GM18909 (cell line): ENCODE data around the gene CCDC71L.

Source experiments
- ATAC-seq: cut with Tn5 transposase; IDR thresholded peaks from one replicate; pipeline ENCODE4 v1.9.1; 2021; ENCODE audit warnings: mild to moderate bottlenecking; ENCODE audit not compliant: unreplicated experiment, poor library complexity

CCDC71L gene

GRCh38 chr7:106630648-106631047 lies 30.3 kb downstream of the CCDC71L start:
- ATAC-seq, result no peak

- no peak for ATAC-seq
Observed at GRCh38 chr7:106629516-106629915, 31.4 kb downstream of the CCDC71L start.

DNA sequence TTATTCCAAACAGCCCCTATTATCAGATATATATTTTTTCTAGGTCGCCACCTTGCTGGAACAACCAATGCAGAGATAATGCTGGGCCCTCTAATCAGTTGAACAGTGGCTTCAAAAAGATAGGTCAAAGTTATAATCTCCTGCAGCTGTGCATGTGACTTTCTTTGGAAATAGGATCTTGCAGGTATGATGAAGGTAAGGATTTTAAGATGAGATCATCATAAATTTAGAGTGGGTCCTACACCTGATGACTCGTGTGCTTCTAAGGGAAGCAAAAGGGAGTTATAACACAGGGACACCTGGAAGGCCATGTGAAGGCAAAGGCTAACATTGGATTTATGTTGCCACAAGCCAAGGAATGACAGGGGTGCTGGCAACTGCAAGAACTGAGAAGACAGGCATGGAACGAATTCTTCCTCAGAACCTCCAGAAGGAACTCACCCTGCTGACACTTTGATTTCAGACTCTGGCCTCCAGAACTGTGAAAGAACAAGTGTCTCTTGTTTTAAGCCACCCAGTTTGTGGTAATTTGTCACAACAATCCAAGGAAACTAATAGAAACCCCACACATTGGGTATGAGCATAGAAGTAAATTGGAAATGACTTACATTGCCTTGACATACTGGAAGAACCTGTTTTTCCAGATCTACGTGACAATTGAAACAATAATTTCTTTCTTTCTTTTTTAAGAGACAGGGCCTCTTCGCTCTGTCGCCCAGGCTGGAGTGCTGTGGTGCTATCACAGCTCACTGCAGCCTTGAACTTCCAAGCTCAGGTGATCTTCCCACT lies 34.4 kb downstream of the CCDC71L start:
- ATAC-seq, result no peak

- ATAC-seq, result no peak
Observed at GRCh38 chr7:106625678-106626301, 35.2 kb downstream of the CCDC71L start.

DNA sequence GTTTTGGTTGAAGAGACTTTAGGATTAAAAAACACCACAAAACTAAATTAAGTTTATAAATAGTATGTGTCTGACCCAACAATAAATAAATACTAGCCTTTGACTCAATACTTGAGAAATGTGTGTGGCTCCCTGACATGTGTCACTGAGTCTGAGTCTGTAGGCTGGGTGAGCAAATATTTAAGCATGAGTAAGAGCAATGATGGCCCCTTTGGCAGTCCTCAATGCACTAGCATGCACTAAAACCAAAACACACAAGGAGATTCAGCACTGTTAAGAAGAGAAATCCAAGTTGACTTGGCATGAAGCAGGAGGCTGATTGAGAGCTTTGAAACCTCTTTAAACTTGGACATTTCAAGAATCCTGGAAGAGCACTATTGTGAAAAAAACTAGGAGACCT lies 37.1 kb downstream of the CCDC71L start:
- ATAC-seq, result no peak

DNA sequence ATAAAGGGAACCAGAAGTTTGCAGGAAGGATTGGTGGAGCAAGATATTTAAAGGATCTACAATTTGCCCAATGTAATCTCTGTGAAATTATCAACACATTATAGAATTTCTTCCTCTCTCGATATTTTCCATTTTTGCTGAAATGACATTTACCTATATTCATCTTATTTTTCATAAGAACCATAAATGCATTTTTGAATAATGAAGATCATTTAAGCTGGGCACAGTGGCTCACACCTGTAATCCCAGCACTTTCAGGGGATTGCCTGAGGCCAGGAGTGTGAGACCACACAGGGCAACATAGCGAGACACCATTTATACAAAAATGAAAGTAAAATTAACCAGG lies 37.7 kb downstream of the CCDC71L start:
- ATAC-seq, result no peak

DNA sequence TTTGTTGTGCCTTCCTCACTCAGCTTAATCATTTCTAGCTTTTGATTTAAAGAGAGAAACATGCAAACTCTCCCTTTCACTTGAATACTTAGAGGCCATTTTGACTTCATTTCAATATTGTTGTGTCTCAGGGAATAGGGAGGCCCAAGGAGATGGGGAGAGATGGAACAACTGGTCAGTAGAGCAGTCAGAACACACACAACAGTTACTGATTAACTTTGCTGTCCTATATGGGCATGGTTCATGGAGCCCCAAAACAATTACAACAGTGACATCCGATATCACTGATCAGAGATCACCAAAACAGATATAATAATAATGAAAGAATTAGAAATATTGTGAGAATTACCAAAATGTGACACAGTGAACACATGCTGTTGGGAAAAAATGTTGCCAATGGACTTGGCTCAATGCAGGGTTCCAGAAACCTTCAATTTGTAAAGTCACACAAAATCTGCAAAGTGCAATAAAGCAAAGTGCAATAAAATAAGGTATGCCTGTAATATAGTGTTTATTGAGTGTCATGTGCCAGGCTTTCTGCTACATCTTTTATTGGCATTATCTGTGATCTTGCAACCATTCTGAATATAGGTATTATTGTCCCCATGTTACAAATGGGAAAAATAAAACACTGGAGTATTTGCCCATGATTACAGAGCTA lies 38.2 kb downstream of the CCDC71L start:
- no peak for ATAC-seq

DNA sequence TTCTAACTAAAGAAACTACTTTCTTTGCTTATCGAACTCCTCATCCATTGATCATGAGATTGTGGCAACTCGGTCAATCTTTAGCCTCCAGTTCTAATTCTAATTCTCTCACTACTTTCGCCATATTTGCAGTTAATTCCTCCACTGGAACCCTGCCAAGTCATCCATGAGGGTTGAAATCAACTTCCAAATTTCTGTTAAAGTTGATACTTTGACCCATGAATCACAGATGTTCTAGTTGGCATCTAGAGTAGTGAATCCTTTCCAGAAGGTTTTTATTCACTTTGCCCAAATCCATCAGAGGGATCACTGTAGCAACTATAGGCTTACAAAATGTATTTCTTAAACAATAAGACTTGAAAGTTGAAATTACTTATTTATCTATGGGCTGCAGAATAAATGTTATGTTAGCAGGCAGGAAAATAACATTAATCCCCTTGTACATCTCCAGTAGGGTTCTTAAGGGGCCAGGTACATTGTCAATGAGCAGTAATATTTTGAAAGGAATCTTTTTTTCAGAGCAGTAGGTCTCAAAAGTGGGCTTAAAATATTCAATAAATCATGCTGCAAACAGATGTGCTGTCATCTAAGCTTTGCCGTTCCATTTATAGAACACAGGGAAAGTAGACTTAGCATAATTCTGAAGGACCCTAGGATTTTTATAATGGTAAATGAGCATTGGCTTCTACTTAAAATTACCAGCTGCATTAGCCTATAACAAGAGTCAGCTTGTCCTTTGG lies 39.4 kb downstream of the CCDC71L start:
- ATAC-seq, result no peak

GRCh38 chr7:106620676-106621075 lies 40.3 kb downstream of the CCDC71L start:
- ATAC-seq, result no peak

GRCh38 chr7:106620034-106620433 lies 40.9 kb downstream of the CCDC71L start:
- ATAC-seq, result no peak

DNA sequence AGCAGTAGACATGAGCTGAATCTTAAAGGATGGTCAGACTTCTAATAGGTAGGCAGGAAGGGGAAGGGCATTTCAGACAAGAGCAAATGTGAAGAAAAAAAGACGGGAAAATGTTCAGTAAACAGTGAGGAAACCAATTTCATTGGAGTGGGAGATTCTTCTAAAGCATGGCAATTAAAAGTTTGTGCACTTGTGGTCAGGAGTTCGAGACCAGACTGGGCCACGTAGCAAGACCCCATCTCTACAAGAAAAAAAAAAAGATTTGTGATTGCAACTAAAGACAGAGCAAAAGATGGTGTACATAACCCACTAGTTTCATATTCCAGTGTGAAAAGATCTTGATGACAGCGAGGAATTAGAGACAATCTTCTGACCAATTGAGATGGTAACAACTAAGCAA lies 41.7 kb downstream of the CCDC71L start:
- no peak for ATAC-seq

GRCh38 chr7:106618480-106618879 lies 42.5 kb downstream of the CCDC71L start:
- no peak for ATAC-seq

- no peak for ATAC-seq
Observed at GRCh38 chr7:106617860-106618259, 43.1 kb downstream of the CCDC71L start.

DNA sequence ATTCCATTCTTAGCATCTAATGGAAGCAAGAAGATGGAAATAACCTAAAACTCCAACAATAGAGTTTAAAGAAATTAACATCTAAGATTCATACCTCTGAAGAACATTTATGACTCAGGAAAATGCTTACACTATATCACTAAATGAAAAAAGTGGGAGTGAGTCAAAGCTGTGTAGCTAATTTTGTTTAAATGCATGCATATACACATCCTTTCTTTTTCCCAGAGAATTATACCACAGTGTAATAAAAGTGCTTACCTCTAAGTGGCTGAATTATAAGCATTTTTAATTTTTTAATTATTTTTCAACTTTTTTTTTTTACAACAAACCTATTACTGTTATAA lies 44.3 kb downstream of the CCDC71L start:
- ATAC-seq, result no peak

- no peak for ATAC-seq
Observed at GRCh38 chr7:106615808-106616707, 44.9 kb downstream of the CCDC71L start.

DNA sequence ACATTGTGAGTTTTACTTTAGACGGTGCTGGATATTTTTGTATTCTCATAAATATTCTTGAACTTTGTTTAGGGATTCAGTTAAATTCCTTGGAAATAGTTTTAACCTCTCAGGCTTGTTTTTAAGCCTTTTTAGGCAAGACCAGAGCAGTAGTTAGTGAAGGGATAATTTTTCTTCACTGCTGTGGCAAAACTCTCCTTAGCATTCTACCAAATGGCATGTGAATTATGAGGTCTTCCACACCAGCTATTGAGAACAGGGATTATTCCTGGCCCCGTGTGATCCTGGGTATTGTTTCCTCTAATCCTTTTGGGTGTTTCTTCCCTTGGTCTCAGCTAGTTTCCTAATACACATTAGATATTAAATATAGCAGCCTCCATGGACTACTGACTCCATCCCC lies 46.2 kb downstream of the CCDC71L start:
- no peak for ATAC-seq

- ATAC-seq, result no peak
Observed at GRCh38 chr7:106613848-106614560, 47.0 kb downstream of the CCDC71L start.

DNA sequence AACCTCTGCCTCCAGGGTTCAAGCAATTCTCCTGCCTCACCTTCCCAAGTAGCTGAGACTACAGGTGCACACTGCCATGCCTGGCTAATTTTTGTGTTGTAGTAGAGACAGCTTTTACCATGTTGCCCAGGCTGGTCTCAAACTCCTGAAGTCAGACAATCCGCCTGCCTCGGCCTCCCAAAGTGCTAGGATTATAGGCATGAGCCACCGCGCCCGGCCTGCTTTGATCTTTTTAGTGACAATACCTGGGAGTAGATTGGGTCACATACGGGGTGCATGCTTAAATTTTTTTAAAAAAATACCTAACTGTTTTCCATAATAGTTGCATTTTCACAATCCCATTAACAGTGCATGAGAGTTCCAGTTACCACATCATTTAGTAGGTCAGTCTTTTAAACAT lies 47.7 kb downstream of the CCDC71L start:
- ATAC-seq, result no peak

GRCh38 chr7:106612432-106612831 lies 48.5 kb downstream of the CCDC71L start:
- ATAC-seq, result no peak
